OCI-LY3 (cell line): Measurements from ENCODE around the gene PKHD1.

ENCODE experiments used
- EZH2phosphoT487 ChIP-seq: fragments of 200-600 bp; shearing (Covaris generic); IDR thresholded peaks from 2 replicates; pipeline ENCODE4 v1.6.1; 2018; ENCODE audit warnings: antibody characterized with exemption, mixed run types, low read depth
- TF ChIP-seq, protein P1 (sequence below): fragments of 200-600, 300-600 bp; sonication (generic); IDR thresholded peaks from 2 replicates; pipeline ENCODE4 v1.5.1; 2014; ENCODE audit warnings: antibody characterized with exemption, low read length, low read depth

DNA sequence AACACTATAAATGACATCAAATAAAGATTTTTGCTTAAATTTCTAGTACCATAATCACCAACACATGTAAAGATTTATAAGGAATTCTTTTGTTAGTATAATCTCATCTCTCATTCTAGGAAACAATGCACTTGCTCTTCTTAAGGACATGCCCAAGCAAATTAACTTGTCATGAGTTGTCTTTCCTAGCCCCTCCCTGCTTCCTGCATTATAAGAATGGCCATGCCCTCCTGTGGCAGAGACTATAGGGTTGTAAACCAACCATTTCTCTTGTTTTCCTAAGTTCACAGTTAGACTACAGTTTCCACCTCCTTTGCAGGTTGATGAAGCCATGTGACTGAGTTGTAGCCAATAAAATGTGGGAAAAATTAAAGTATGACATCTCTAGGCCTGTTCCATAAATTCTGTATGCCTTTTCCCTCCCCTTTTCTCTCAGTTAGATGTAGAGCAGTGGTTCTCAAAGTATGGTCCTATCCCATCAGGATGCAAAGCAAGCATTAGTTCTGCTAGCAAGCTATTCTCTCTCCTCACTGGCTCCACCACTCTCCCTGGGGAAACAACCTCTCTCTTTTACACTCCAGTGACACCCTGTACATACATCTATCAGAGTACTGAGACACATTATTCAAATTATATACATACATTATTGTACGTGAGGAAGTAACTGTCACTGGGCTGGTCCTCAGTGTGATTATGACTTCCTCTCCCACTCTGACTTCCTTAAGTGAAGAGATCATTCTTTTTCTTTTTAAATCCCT lies 295.0 kb downstream of the PKHD1 start:
- TF ChIP-seq, protein P1, sequence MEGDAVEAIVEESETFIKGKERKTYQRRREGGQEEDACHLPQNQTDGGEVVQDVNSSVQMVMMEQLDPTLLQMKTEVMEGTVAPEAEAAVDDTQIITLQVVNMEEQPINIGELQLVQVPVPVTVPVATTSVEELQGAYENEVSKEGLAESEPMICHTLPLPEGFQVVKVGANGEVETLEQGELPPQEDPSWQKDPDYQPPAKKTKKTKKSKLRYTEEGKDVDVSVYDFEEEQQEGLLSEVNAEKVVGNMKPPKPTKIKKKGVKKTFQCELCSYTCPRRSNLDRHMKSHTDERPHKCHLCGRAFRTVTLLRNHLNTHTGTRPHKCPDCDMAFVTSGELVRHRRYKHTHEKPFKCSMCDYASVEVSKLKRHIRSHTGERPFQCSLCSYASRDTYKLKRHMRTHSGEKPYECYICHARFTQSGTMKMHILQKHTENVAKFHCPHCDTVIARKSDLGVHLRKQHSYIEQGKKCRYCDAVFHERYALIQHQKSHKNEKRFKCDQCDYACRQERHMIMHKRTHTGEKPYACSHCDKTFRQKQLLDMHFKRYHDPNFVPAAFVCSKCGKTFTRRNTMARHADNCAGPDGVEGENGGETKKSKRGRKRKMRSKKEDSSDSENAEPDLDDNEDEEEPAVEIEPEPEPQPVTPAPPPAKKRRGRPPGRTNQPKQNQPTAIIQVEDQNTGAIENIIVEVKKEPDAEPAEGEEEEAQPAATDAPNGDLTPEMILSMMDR: no peak
- TF ChIP-seq EZH2phosphoT487: no peak
